HepG2 (cell line): ENCODE measurements around the gene INPP5E. TPM values are rescaled to one million over a fixed set of nuclear protein-coding genes. Genes with fewer than 3 reads are reported as not detected.

ENCODE experiments used
- ARID2 ChIP-seq: sonication (generic); formaldehyde crosslinking; IDR thresholded peaks from 2 replicates; pipeline ENCODE4 v1.8.1; 2022; ENCODE audit warnings: mild to moderate bottlenecking, missing genetic modification reagents, borderline replicate concordance
- CC2D1A ChIP-seq: sonication (generic); formaldehyde crosslinking; IDR thresholded peaks from 2 replicates; pipeline ENCODE4 v1.8.1; 2023; ENCODE audit warnings: mild to moderate bottlenecking, missing genetic modification reagents
- GMEB2 ChIP-seq: IDR thresholded peaks from 2 replicates; pipeline ENCODE4 v1.6.1; 2016; ENCODE audit warnings: missing biosample characterization, missing genetic modification reagents, low read depth
- HBP1 ChIP-seq: IDR thresholded peaks from 2 replicates; pipeline ENCODE4 v1.6.1; 2016; ENCODE audit warnings: low read depth, control low read depth
- HOXA5 ChIP-seq: sonication (generic); formaldehyde crosslinking; IDR thresholded peaks from 2 replicates; pipeline ENCODE4 v1.4.0; 2020; ENCODE audit warnings: missing genetic modification reagents
- RBM39 ChIP-seq: fragments of 200-400 bp; formaldehyde crosslinking; IDR thresholded peaks from one replicate; pipeline ENCODE4 v1.6.1; 2018; ENCODE audit warnings: antibody characterized with exemption, mild to moderate bottlenecking, low read depth, low read length; ENCODE audit not compliant: poor library complexity, severe bottlenecking
- SAP130 ChIP-seq: IDR thresholded peaks from 2 replicates; pipeline ENCODE4 v1.6.1; 2016; ENCODE audit warnings: low read depth
- SKI ChIP-seq: fragments of 450-650 bp; IDR thresholded peaks from one replicate; pipeline ENCODE4 v1.6.1; 2018; ENCODE audit warnings: mild to moderate bottlenecking; ENCODE audit not compliant: partially characterized antibody
- SP4 ChIP-seq: sonication (generic); formaldehyde crosslinking; IDR thresholded peaks from 2 replicates; pipeline ENCODE4 v1.8.1; 2023; ENCODE audit warnings: mild to moderate bottlenecking, missing genetic modification reagents
- TBP ChIP-seq: sonication (generic); formaldehyde crosslinking; IDR thresholded peaks from 2 replicates; pipeline ENCODE4 v1.5.0; 2020; ENCODE audit warnings: missing genetic modification reagents
- THAP11 ChIP-seq: IDR thresholded peaks from 2 replicates; pipeline ENCODE4 v1.6.1; 2016; ENCODE audit warnings: missing biosample characterization, missing genetic modification reagents
- TMF1 ChIP-seq: sonication (generic); formaldehyde crosslinking; IDR thresholded peaks from 2 replicates; pipeline ENCODE4 v1.8.1; 2022; ENCODE audit warnings: low read depth, missing genetic modification reagents
- ZFP41 ChIP-seq: sonication (generic); formaldehyde crosslinking; IDR thresholded peaks from 2 replicates; pipeline ENCODE4 v1.4.0; 2020; ENCODE audit warnings: mild to moderate bottlenecking, missing genetic modification reagents, borderline replicate concordance
- ZNF580 ChIP-seq: IDR thresholded peaks from 2 replicates; pipeline ENCODE4 v1.6.1; 2016; ENCODE audit warnings: low read depth, borderline replicate concordance
- ZNF766 ChIP-seq: sonication (generic); formaldehyde crosslinking; IDR thresholded peaks from 2 replicates; pipeline ENCODE4 v1.5.0; 2020; ENCODE audit warnings: missing genetic modification reagents, borderline replicate concordance
- ZNF788 ChIP-seq: sonication (generic); formaldehyde crosslinking; IDR thresholded peaks from 2 replicates; pipeline ENCODE4 v1.5.0; 2020; ENCODE audit warnings: mild to moderate bottlenecking, missing genetic modification reagents, borderline replicate concordance
- ZNF800 ChIP-seq: sonication (generic); formaldehyde crosslinking; IDR thresholded peaks from 2 replicates; pipeline ENCODE4 v1.4.0; 2020; ENCODE audit warnings: missing genetic modification reagents
- ZNF83 ChIP-seq: sonication (generic); formaldehyde crosslinking; IDR thresholded peaks from 2 replicates; pipeline ENCODE4 v1.4.0; 2020; ENCODE audit warnings: missing genetic modification reagents, mild to moderate bottlenecking, borderline replicate concordance
- ZSCAN25 ChIP-seq: sonication (generic); formaldehyde crosslinking; IDR thresholded peaks from 2 replicates; pipeline ENCODE4 v1.8.0; 2022; ENCODE audit warnings: mild to moderate bottlenecking, missing genetic modification reagents
- polyA plus RNA-seq, 8 experiments: library from polyadenylated mRNA; depleted of rRNA in 3 of 8; stranded (reverse) in 7 of 8; unstranded in 1 of 8; fragments of >200 nt; fragmentation: Illumina TruSeq in 4 of 8; extraction: Trizol in 4 of 8; gene quantifications; 2 replicates each; pipeline versions ENCODE4 v1.2.1 to v1.2.3, GENCODE V29; 2011 to 2016; ENCODE audit warnings: low read depth in 4 of 8, missing spikeins in 1 of 8, mixed read lengths in 1 of 8; ENCODE audit not compliant: insufficient read depth in 1 of 8
- total RNA-seq, 5 experiments: library from RNA; depleted of rRNA; stranded (reverse); fragments of >200 nt; fragmentation: Illumina TruSeq; extraction: Trizol; gene quantifications; 2 replicates each; pipeline ENCODE4 v1.2.3, GENCODE V29; 2016; ENCODE audit warnings: low read depth in 1 of 5
- TF ChIP-seq, protein P1 (sequence below): sonication (generic); formaldehyde crosslinking; conservative IDR thresholded peaks from 2 replicates; pipeline ENCODE4 v1.8.0; 2022; ENCODE audit warnings: low read depth, missing genetic modification reagents
- TF ChIP-seq, protein P2 (sequence below): sonication (generic); formaldehyde crosslinking; IDR thresholded peaks from 2 replicates; pipeline ENCODE4 v1.8.0; 2022; ENCODE audit warnings: mild to moderate bottlenecking, missing genetic modification reagents, moderate library complexity

Gene INPP5E
- total and polyA plus RNA-seq, 2 of the 13 experiments (the other 11 are each of a cell fraction or from before 2014, with no cell fraction given): 5.5 TPM

GRCh38 chr9:136400038-136400834, 39.4 kb downstream of the INPP5E start, which contains the start of gene SNAPC4 (continued):
- TF ChIP-seq GMEB2 (CRISPR knock-in tag) (peak; percentile 48; the same call in 1 of the 2 replicates), TMF1 (CRISPR knock-in tag) (peak; percentile 83; the same call in 1 of the 2 replicates), ARID2 (CRISPR knock-in tag) (0 out of 2 replicates have a peak, but pooled peaks have one; percentile 25), SKI (peak; percentile 22), ZSCAN25 (CRISPR knock-in tag) (peak; percentile 60), SAP130 (CRISPR knock-in tag) (peak; percentile 91), HOXA5 (peak; percentile 39; the same call in 1 of the 2 replicates), SP4 (peak; percentile 30; the same call in 1 of the 2 replicates), TBP (CRISPR knock-in tag) (peak; percentile 33; the same call in 1 of the 2 replicates), ZNF580 (CRISPR knock-in tag) (peak; percentile 33; the same call in 1 of the 2 replicates), RBM39 (peak; percentile 22), CC2D1A (CRISPR knock-in tag) (no peak), ZFP41 (no peak), THAP11 (peak; percentile 92), ZNF766 (peak; percentile 40; the same call in 1 of the 2 replicates), HBP1 (no peak), ZNF788 (CRISPR knock-in tag) (0 out of 2 replicates have a peak, but pooled peaks have one; percentile 28), ZNF800 (CRISPR knock-in tag) (no peak), ZNF83 (CRISPR knock-in tag) (0 out of 2 replicates have a peak, but pooled peaks have one; percentile 13)
- TF ChIP-seq, protein P1, sequence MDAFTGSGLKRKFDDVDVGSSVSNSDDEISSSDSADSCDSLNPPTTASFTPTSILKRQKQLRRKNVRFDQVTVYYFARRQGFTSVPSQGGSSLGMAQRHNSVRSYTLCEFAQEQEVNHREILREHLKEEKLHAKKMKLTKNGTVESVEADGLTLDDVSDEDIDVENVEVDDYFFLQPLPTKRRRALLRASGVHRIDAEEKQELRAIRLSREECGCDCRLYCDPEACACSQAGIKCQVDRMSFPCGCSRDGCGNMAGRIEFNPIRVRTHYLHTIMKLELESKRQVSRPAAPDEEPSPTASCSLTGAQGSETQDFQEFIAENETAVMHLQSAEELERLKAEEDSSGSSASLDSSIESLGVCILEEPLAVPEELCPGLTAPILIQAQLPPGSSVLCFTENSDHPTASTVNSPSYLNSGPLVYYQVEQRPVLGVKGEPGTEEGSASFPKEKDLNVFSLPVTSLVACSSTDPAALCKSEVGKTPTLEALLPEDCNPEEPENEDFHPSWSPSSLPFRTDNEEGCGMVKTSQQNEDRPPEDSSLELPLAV (CRISPR knock-in tag): peak; percentile 67; the same call in 1 of the 2 replicates
- TF ChIP-seq, protein P2, sequence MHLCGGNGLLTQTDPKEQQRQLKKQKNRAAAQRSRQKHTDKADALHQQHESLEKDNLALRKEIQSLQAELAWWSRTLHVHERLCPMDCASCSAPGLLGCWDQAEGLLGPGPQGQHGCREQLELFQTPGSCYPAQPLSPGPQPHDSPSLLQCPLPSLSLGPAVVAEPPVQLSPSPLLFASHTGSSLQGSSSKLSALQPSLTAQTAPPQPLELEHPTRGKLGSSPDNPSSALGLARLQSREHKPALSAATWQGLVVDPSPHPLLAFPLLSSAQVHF (CRISPR knock-in tag): peak; percentile 85
